ENCODE results near the gene POMT1. TPM values are rescaled to one million over a fixed set of nuclear protein-coding genes. Genes with fewer than 3 reads are reported as not detected.

Gene POMT1
- total RNA-seq, 1 donor from 2014 or later: 54.8 TPM

- Mint-ChIP-seq H3K36me3 (peaks cover 29% of the 10 kb centered on the region), H3K27ac (no peak overlapping the region), H3K4me3 (no peak overlapping the region), H3K27me3 (ENCODE audit: low read depth) (no peaks in the 10 kb centered on the region), H3K4me1 (no peaks in the 10 kb centered on the region), H3K9me3 (no peaks in the 10 kb centered on the region)
- no peak for TF ChIP-seq CTCF (IDR thresholded peaks at IDR 0.05; ENCODE audit: unreplicated experiment)
- DNase-seq (ENCODE audit: low spot score in 2 of 2, unreplicated experiment in 2 of 2): no peak
Observed at GRCh38 chr9:131523451-131524435, 21.0 kb downstream of the POMT1 start.

- H3K9me3 Mint-ChIP-seq: no peaks in the 10 kb centered on the region
- H3K36me3 Mint-ChIP-seq: peaks cover 20% of the 10 kb centered on the region
- H3K27ac Mint-ChIP-seq: peak overlapping the region; percentile 50
- peaks cover under 1% of the 10 kb centered on the region for H3K4me1 Mint-ChIP-seq
- no peak overlapping the region for H3K4me3 Mint-ChIP-seq
- TF ChIP-seq CTCF (IDR thresholded peaks at IDR 0.05; ENCODE audit: unreplicated experiment): no peak
- H3K27me3 Mint-ChIP-seq (ENCODE audit: low read depth): no peaks in the 10 kb centered on the region
- DNase-seq (ENCODE audit: low spot score in 2 of 2, unreplicated experiment in 2 of 2): no peak
Observed at GRCh38 chr9:131524665-131525315, 22.1 kb downstream of the POMT1 start.

- no peak for TF ChIP-seq CTCF (IDR thresholded peaks at IDR 0.05; ENCODE audit: unreplicated experiment)
- Mint-ChIP-seq H3K36me3 (peaks cover 18% of the 10 kb centered on the region), H3K27me3 (ENCODE audit: low read depth) (no peaks in the 10 kb centered on the region), H3K4me3 (no peak overlapping the region), H3K9me3 (no peaks in the 10 kb centered on the region), H3K27ac (no peak overlapping the region), H3K4me1 (peaks cover 7% of the 10 kb centered on the region)
- no peak for DNase-seq (ENCODE audit: low spot score in 2 of 2, unreplicated experiment in 2 of 2)
Observed at GRCh38 chr9:131525643-131526565, 23.2 kb downstream of the POMT1 start.

- no peaks in the 10 kb centered on the region for H3K27me3 Mint-ChIP-seq (ENCODE audit: low read depth)
- peaks cover 7% of the 10 kb centered on the region for H3K4me1 Mint-ChIP-seq
- peak overlapping the region; percentile 53 for H3K4me3 Mint-ChIP-seq
- H3K9me3 Mint-ChIP-seq: no peaks in the 10 kb centered on the region
- no peak for TF ChIP-seq CTCF (IDR thresholded peaks at IDR 0.05; ENCODE audit: unreplicated experiment)
- no peak for DNase-seq (ENCODE audit: low spot score in 2 of 2, unreplicated experiment in 2 of 2)
- no peak overlapping the region for H3K27ac Mint-ChIP-seq
- H3K36me3 Mint-ChIP-seq: peaks cover 18% of the 10 kb centered on the region
Observed at GRCh38 chr9:131528186-131528585, 25.5 kb downstream of the POMT1 start.

- TF ChIP-seq CTCF (IDR thresholded peaks at IDR 0.05; ENCODE audit: unreplicated experiment): no peak
- no peak for DNase-seq (ENCODE audit: low spot score in 2 of 2, unreplicated experiment in 2 of 2)
- H3K27ac Mint-ChIP-seq: no peak overlapping the region
- H3K36me3 Mint-ChIP-seq: peaks cover 18% of the 10 kb centered on the region
- peaks cover 7% of the 10 kb centered on the region for H3K4me1 Mint-ChIP-seq
- peak overlapping the region; percentile 80 for H3K4me3 Mint-ChIP-seq
- no peaks in the 10 kb centered on the region for H3K27me3 Mint-ChIP-seq (ENCODE audit: low read depth)
- H3K9me3 Mint-ChIP-seq: no peaks in the 10 kb centered on the region
Observed at GRCh38 chr9:131528886-131529505, 26.3 kb downstream of the POMT1 start.

Measured in mesothelial cell of epicardium (in vitro differentiated cells).